ENCODE data around the gene WDFY3.

- TF ChIP-seq, protein P1, sequence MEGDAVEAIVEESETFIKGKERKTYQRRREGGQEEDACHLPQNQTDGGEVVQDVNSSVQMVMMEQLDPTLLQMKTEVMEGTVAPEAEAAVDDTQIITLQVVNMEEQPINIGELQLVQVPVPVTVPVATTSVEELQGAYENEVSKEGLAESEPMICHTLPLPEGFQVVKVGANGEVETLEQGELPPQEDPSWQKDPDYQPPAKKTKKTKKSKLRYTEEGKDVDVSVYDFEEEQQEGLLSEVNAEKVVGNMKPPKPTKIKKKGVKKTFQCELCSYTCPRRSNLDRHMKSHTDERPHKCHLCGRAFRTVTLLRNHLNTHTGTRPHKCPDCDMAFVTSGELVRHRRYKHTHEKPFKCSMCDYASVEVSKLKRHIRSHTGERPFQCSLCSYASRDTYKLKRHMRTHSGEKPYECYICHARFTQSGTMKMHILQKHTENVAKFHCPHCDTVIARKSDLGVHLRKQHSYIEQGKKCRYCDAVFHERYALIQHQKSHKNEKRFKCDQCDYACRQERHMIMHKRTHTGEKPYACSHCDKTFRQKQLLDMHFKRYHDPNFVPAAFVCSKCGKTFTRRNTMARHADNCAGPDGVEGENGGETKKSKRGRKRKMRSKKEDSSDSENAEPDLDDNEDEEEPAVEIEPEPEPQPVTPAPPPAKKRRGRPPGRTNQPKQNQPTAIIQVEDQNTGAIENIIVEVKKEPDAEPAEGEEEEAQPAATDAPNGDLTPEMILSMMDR (conservative IDR thresholded peaks at IDR 0.05) = no peak
- no peak for TF ChIP-seq ZFX (IDR thresholded peaks at IDR 0.05)
Observed at GRCh38 chr4:84901173-84901572, 65.3 kb downstream of the WDFY3 start.

Data from C4-2B (cell line).